GM18907 (cell line): ENCODE results near the gene TMBIM1.

Experiments
- ATAC-seq: cut with Tn5 transposase; IDR thresholded peaks from one replicate; pipeline ENCODE4 v1.9.1; 2021; ENCODE audit warnings: mild to moderate bottlenecking, moderate library complexity; ENCODE audit not compliant: unreplicated experiment

Gene TMBIM1, protein sequence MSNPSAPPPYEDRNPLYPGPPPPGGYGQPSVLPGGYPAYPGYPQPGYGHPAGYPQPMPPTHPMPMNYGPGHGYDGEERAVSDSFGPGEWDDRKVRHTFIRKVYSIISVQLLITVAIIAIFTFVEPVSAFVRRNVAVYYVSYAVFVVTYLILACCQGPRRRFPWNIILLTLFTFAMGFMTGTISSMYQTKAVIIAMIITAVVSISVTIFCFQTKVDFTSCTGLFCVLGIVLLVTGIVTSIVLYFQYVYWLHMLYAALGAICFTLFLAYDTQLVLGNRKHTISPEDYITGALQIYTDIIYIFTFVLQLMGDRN

DNA sequence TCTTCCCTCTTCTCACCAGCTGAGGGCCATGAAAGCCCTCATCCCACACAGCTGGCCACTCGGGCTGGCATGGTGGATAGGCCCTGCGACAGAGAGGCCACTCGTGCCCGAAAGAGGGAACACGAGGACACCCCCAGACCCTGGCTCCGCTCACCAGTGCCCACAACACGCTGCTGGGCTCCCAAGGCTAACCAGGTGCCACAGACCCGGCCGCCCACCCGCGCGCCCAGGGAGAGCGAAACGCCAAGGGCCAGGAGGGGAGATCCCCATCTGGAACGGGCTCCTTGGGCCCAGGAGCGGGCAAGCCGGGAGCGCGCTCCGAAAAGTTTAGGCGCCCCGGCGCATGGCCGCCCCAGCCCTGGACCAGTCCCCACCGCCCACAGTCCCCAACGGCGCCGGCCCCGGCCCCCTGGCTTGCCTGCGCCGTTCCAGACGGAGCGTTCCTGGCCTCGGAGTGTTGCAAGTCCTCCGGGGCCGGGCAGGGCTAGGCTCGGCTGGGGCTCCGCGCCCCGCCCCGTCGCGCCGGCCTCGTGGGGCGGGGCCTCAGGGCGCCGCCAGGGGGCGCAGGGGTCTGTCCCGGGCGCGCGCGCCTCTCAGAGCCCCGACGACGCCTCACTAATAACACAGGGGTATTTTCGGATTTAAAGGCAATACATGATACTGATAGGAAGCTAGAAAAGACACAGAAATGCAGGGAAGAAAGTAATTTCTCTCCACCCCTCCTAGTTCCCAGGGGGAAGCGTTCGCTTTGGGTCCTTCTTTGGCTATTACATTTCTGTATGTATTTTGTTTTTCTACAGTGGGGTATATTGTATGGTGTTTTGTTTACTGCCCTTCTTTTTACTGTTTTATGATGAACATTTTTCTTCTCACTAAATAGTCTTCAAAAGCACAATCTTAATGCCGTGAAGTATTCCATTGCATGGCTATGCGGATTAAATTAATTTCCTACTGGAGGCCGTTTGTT lies at the start of gene TMBIM1:
Gene TMBIM1 (minus strand): TSS at position 456 of the 967 bp plus-strand sequence. CDS start 10,362 bp downstream, outside the sequence.
- ATAC-seq: peak; percentile 63

DNA sequence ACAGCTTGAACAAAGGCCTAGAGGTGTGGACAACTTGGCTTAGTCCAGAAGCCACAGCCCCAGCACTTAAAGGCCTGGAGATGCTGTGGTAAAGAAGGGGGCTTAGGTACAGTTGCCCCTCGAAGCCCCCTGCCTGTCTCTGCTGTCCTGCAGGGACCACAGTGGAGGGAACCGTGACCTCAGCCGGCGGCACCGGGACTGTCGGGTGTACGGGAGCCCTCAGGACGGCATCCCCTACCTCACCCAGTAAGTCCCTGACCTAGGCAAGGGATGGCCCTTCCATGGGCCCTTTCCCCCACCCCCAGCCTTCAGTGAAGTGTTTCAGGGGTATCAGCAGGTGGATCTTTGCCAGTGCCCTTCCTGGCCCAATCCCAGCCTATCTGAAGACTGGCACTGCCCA lies 49.1 kb upstream of the TMBIM1 start:
- no peak for ATAC-seq

DNA sequence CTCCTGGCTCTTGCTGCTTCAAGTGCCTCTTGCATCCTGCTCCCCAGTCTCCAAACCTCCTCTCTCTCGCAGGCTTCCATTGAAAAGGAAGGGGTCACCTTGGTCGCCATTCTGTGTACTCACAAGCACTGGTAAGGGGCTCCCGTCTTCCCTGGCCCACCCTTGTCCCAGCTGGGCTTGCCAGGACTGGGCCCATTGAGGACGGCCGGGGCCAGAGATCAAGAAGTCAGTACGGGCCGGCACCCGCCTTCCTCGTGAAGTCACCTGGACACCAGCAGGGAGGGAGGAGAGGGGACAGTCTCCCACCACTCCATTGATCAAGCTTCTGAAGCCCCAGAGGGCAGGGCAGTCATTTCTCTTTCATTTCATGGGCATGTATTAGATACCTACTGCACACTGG lies 48.4 kb upstream of the TMBIM1 start:
- ATAC-seq: no peak

DNA sequence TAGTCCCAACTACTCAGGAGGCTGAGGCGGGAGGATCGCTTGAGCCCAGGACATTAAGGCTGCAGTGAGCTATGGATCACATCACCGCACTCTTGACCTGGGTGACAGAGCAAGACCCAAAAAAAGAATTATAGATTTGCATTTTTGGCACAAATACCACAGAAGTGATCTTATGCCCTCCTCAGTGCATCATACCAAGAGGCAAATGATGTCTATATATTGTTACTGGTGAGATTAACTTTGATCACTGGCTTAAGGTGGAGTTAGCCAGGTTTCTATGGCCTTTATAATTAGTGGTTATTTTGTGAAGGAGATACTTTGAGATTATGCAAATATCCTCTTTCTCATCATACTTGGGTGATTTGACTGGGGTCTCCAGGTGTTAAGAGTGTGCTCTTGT lies 42.2 kb upstream of the TMBIM1 start:
- no peak for ATAC-seq

DNA sequence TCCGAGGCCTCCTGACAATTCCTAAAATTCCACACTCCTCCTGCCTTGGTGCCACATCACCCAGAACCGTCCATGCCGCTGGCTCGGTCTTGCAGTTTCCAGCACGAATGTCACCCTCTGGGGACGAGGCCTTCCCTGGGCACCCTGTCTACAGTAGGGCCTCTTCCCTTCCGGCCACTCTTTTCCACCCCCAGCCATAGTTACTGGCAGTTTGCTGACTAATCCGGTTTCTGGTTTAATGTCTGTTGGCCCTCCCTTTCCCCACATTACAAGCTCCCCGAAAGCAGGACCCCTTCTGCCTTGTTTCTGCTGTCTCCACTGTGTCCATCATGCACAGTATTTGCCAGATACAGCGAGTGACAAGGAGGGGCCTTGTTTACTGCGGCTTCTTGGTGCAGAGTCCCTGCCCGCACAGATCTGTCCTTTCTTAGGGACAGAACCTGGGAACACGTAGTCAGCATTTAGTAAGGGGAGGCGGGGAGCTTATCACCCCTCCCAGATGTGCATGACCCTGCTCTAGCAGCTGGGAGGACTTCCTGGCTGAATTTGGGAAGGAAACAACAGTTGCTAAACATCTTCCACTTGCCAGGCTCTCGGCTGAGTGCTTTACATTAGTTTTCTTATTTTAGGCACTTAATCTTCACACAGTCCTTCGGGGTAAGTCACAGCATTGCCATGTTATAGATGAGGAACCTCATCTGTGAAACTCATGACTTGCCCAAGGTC lies 40.8 kb upstream of the TMBIM1 start:
- ATAC-seq: no peak

DNA sequence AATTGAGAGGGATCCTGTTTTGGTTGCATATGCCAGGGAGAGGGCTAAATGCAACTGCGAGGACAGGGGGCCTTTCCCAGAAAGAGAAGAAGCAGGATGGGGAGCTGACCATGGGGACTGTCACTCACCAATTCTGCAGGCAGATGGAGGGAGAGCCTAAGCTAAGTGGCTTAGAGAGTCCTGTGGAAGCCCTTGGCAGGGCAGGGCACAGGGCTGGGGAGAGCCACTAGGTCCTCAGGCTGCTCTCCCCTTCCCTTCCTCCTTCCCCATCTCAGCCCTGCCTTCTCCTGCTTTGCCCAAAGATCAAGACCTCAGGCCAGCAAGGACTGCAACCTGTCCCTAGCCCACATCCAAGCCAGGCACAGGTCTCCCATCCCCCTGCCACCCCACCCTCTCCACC lies 40.0 kb upstream of the TMBIM1 start:
- no peak for ATAC-seq

DNA sequence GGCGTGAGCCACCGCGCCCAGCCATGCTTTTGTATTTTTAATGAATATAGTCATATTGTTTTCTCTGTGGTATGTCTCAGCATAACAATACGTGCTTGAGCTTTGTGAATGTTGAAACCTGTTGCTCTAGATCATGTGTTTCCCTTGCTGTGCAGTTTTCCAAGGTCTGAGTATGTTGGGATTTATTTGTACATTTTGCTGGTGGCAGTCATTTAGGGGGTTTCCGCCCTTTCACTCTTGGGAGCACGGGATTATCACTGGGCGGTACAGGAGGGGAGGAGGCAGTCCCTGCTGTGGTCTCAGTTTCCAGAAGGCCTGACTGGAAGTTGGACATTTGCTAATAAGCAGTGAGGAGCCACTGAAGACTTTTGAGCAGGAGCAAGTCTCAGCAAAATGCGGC lies 39.4 kb upstream of the TMBIM1 start:
- no peak for ATAC-seq

DNA sequence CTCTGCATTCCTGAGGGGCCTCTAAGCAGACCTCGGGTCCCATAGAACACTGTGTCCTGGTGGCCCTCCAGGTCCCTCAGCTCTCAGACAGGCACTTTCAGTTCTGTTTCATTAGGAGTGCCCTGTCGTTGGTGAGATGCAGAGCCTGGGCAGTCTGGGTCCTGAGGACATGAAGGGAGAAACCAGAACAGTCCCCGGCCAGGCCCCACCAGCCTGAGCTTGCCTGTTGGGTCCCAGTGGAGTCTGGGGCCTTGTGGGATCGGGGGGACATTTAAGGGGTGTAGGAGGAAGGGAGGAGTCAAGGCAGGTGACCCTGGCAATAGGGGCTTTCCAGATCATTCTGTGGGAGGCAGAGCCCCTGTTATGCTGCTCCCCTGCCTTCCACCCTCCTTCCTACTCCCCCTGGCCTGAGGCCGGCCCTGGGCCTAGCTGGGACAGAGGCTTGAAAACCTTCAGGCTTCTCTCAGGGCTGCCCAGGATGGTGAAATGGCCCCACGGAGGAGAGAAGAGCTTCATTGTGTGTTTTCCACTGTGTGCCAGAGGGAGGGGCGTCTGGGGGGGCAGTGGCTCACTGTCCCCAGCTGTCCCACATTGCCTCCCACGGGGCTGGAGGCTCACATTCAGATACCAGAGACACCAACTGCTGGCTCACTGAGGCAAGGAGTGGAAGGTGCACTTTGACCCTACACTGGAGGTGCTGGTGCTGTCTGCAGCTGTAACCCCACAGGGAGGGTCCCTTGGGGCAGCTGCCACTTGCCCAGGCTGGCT lies 37.7 kb upstream of the TMBIM1 start:
- ATAC-seq: peak; percentile 49

DNA sequence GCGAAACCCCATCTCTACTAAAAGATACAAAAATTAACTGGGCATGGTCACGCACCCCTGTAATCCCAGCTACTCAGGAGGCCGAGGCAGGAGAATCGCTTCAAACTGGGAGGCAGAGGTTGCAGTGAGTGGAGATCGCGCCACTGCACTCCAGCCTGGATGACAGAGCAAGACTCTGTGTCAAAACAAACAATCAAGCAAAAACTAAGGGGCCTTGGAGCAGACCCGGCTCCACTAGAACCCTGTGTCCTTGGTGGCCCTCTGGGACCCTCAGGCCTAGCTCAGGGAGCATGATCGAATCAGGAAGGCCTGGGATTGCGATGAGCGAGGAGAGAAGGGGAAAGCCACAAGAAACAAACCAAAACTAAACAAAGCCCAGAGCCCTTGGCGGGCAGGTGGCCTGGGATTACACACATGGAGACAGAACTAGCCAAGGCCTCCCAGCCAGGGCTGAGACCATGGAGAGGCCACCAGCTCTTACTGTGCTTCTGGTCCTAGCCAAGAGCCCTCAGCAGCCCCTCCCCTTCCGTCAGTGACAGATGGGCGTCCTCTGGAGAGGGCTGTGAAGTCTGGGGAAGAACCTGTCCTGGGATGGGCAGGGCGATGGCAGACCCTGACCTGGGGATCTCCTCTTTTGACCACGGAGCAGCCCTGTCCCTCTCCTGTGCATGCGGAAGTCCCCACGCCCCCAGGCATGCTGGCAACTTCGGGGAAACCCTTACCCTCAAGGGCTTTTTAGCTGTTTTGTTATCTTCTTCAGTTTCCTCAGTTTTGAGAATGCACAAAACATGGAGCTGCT lies 36.9 kb upstream of the TMBIM1 start:
- peak; percentile 60 for ATAC-seq

DNA sequence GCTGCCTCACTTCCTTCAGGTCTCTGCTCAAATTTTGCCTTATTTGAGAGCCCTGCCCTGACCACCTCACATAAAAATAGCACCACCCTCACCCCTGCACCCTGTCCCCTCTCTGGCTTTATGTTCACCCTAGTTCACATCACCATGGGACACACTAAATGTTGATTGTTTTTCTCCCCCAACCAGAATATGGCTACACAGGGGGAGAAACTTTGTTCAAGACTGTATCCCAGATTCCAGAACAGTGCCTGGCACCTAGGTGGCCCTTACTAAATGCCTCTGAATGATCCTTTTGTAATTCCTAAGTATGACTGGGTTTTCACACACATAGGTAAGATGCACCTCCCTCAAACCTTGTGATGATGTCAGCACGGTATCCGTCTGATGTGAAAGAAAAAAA lies 36.0 kb upstream of the TMBIM1 start:
- ATAC-seq: no peak

DNA sequence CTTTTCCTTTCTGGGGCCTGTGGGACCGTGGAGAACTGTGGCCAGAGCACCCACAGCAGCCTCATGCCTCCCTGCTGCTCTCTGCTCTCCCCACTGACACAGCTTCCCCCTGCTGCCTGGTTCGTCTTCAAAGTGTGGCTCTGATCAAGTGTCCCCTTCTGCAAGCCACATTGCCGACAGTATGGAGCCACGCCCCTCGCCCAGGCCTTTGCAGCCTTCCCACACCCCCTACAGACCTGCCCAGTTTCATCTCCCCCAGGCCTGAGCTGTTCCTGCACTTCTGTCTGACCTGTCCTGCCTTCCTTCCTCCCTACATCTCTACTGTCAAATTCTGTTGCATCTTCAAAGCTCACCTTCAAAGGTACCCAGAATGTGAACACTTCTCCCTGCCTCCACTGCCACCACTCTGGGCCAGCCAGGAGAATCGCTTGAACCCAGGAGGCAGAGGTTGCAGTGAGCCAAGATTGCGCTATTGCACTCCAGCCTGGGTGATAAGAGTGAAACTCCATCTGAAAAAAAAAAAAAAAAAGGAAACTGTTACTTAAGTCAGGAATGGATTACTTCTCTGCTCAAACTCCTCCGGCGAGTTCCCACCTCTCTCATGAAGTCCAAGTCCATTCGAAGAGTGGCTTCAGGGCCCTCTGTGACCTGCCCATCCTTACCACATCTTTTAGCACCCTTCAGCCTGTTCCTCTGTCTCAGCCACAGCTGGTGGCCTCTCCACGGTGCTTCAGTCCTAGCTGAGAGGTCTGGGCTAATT lies 35.3 kb upstream of the TMBIM1 start:
- ATAC-seq: no peak

DNA sequence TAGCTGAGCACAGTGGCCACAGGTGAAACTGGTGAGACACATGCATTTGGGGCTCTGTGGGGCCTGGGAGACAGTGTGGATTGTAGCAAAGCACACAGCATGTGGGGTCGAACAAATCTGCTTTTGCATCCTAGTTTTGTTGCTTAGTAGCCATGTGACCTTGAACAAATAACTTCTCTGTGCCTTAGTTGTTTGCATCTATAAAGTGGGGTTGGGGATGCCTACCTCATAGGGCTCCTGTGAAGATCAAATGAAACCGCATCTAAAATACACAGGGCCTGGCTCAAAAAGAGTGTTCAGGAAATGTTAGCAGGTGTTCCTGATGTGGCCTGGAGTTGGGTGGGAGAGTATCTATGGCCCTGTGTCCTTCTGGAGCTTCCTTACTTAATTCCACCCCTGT lies 34.0 kb upstream of the TMBIM1 start:
- ATAC-seq: no peak

DNA sequence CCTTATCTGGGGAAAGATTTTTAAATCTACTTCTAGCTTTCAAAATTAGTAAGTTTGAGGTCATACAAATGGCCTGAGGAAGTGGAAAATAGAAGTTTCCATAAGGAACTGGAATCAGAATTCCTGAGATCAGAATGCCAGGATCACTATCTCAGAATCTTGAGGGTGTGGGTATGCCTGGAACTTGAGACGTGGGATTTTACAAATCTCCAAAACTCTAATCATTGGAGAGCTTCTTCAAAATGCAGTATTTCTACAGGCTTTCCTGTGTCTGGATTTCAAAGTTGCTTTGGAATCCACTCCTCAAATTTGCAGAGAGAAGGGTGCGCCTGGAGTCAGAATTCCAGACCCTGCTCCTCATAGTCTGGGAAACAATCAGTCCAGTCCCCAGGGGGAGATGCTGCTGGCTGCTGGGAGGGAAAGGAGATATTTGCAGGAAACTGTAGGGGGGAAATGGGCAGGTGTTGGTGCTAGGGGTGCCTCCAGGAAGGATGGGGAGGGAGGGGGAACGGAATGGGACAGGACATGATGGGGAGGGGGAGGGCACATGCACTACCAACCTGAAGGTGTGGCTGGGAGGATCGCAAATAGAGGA lies 33.4 kb upstream of the TMBIM1 start:
- ATAC-seq: no peak

DNA sequence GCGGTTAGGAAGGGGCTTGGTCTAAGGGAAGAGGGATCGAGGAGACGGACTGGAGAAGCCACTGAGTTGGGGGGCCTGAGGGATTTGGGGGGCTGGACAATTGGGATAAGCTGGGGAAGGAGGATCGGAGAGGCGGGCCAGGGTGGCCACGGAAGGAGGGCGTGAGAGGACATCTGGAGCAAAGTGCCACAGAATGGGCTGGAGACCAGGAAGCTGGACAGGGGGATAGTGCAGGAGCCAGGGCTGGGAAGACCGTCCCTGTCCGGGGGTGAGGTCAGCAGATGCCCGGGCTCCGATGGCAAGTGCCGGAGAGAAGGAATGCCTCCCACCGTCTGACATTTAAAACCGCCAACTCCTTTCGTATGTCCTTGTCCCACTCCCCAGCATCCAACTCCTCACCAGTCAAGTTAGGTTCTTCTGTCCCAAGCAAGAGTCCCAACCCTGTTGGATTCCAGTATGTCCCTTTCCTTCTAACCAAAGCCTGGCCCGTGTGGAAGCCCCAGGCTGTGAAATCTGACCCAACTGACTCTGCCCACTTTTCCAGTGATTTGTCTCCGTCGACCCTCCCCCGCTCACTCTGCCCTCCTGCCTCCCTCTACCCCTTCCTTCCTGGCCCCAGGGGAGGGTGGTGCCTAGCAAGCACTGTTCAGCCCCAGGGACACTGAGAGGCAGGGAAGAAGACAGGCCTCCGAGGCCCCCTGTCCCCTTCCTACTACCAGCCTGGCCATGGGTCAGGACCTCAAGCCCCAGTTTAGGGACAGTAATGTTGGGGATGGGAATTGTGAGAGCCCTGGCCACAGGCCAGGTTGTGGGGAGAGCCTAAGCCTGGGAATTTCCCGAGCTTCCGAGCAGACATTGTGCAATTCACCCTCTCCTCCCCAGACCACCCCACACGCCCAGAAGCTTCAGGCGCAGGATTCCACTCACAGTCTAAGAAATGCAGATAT lies 31.5 kb upstream of the TMBIM1 start:
- ATAC-seq: no peak

DNA sequence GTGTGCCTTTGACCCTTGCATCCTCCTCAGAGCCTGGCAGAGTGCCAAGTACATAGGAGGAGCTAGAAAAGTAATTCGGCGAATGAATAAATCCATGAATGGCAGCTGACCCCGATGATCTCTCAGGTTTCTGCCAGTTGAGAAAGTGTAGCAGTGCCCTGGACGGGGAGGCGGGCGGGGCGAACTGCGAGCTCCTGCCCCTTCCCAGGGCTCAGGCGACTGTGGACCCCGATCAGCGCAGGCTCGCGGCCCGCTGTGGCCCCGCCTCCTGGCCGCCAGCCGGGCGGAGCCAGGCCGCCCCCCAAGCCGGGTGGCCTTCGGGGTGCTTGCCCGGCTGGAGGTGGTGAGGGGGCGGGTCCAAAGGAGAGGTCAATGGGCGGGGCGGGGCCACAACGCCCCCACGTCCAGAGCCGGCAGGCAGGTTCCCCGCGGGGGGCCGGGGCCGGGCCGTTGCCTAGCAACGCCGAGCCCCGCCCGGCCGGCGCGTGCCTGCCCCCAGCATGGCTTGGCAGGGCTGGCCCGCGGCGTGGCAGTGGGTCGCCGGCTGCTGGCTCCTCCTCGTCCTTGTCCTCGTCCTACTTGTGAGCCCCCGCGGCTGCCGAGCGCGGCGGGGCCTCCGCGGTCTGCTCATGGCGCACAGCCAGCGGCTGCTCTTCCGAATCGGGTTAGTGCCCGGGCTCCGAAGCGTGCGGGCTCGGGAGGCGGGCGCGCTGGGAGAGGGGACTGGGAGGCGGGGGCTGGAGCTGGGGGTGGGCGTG lies 30.6 kb upstream of the TMBIM1 start:
- peak; percentile 75 for ATAC-seq

DNA sequence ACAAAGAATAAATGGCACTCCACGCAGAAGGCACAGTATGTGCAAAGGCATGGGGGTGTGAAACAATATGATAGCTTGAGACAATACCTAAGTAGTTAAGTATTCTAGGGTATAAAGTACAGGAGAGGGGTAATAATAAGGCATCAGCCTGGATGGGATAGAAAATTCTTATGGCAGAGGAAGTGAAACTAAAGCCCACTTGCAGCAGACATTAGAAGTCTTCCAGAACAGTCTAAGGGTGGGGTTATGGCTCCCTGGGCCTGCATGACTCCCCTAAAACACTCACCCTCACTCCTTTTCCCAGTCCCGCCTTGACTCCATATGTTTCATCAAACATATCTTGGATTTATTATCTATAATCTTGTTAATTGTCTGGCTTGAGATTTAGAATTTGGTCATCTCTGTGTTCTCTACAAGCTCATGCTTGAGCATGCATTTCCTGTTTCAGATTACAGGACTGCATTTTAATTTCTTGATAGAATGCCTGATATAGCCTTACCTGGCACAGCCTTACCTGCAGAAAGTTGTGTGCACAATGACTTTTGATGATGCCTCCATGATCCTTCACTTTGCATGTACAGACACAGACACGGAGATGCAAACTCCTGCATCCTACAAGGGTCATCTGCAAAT lies 28.5 kb upstream of the TMBIM1 start:
- ATAC-seq: no peak
